Prostate gland (tissue), 2 donors: ENCODE measurements around the gene MAML3. TPM values are rescaled to one million over a fixed set of nuclear protein-coding genes. Genes with fewer than 3 reads are reported as not detected.

Experiments
- DNase-seq: peaks from one replicate; pipeline ENCODE4 v3.0.0-alpha.2; 2019; ENCODE audit warnings: low spot score
- H3K27ac ChIP-seq, 2 donors: fragments of 200-600 bp; sonication (generic); 2 replicates each; pipeline ENCODE4 v1.5.1; 2017 to 2019
- H3K27me3 ChIP-seq: fragments of 200-600 bp; sonication (generic); replicated peaks from 2 replicates; pipeline ENCODE4 v1.5.1; 2019; ENCODE audit not compliant: insufficient read depth
- H3K36me3 ChIP-seq, 2 donors: fragments of 200-600 bp; sonication (generic); 1 replicate in 1 of 2; 2 replicates in 1 of 2; pipeline versions ENCODE4 v1.5.1 to v1.8.1; 2017 to 2019
- H3K4me1 ChIP-seq: fragments of 200-600 bp; sonication (generic); replicated peaks from 2 replicates; pipeline ENCODE4 v1.5.1; 2019
- H3K4me3 ChIP-seq, 2 donors: fragments of 200-600 bp; sonication (generic); 2 replicates each; pipeline ENCODE4 v1.5.1; 2017 to 2019
- H3K9me3 ChIP-seq: fragments of 200-600 bp; sonication (generic); 2 replicates; pipeline ENCODE4 v1.5.1; 2017
- CTCF ChIP-seq, 4 experiments: fragments of 200-600 bp in 2 of 4; fragments of 450-650 bp in 2 of 4; sonication (generic) in 2 of 4; IDR thresholded peaks; 1 replicate in 3 of 4; 2 replicates in 1 of 4; pipeline ENCODE4 v1.5.1; 2016 to 2019; ENCODE audit warnings: antibody characterized with exemption in 4 of 4, mild to moderate bottlenecking in 2 of 4, moderate library complexity in 2 of 4
- POLR2A ChIP-seq: fragments of 450-650 bp; IDR thresholded peaks from one replicate; pipeline ENCODE4 v1.6.1; 2016; ENCODE audit warnings: antibody characterized with exemption, mild to moderate bottlenecking
- POLR2AphosphoS5 ChIP-seq: sonication (generic); formaldehyde crosslinking; IDR thresholded peaks from one replicate; pipeline ENCODE4 v1.6.1; 2017; ENCODE audit warnings: antibody characterized with exemption
- WGBS: methylation state at CpG from one replicate; pipeline ENCODE4 v1.1.5; 2018; 5-methylcytosine and 5-hydroxymethylcytosine counted together
- intact Hi-C: fragments of 100-400 bp; cut with DNase I; formaldehyde crosslinking; loops from one replicate; pipeline ENCODE4 v1.14.2; 2022
- total RNA-seq, 2 donors: library from RNA; depleted of rRNA; stranded (reverse); fragments of >200 nt; gene quantifications; one replicate each; pipeline ENCODE4 v1.1.0, GENCODE V29; 2016

Gene MAML3
- total RNA-seq, 2 donors from 2014 or later: 15.0 to 30.6 TPM

- H3K4me1 ChIP-seq: no peaks in the 10 kb centered on the region
- intact Hi-C loops: no loop called here
- H3K9me3 ChIP-seq: no peaks in the 10 kb centered on the region
- 79% methylated on average over 1 of the region's 1 CpG for WGBS
- H3K36me3 ChIP-seq: no peaks in the 10 kb centered on the region
- no peak overlapping the region for H3K4me3 ChIP-seq
- DNase-seq: no peak
- TF ChIP-seq POLR2A: no peak
- TF ChIP-seq CTCF (IDR thresholded peaks at IDR 0.05): no peak
- TF ChIP-seq POLR2AphosphoS5: no peak
- H3K27ac ChIP-seq: no peak overlapping the region
- H3K27me3 ChIP-seq: no peaks in the 10 kb centered on the region
Measured at GRCh38 chr4:139686130-139686529, 467.9 kb downstream of the MAML3 start.

- no peaks in the 10 kb centered on the region for H3K9me3 ChIP-seq
- TF ChIP-seq POLR2AphosphoS5 (no peak), POLR2A (no peak), CTCF (IDR thresholded peaks at IDR 0.05) (no peak)
- no peaks in the 10 kb centered on the region for H3K27me3 ChIP-seq
- DNase-seq: no peak
- no peak overlapping the region for H3K27ac ChIP-seq
- no peaks in the 10 kb centered on the region for H3K36me3 ChIP-seq
- 91% methylated on average over 5 of the region's 5 CpGs for WGBS
- intact Hi-C loops: no loop called here
- no peaks in the 10 kb centered on the region for H3K4me1 ChIP-seq
- H3K4me3 ChIP-seq: no peak overlapping the region
Measured at GRCh38 chr4:139685180-139685579, 468.8 kb downstream of the MAML3 start.

GRCh38 chr4:139684351-139684750 lies 469.6 kb downstream of the MAML3 start:
- no peak for DNase-seq
- TF ChIP-seq POLR2A: no peak
- no peak for TF ChIP-seq CTCF (IDR thresholded peaks at IDR 0.05)
- no peak for TF ChIP-seq POLR2AphosphoS5
- no peaks in the 10 kb centered on the region for H3K4me1 ChIP-seq
- no peaks in the 10 kb centered on the region for H3K36me3 ChIP-seq
- H3K27me3 ChIP-seq: no peaks in the 10 kb centered on the region
- intact Hi-C loops: no loop called here
- H3K27ac ChIP-seq: no peak overlapping the region
- no peaks in the 10 kb centered on the region for H3K9me3 ChIP-seq
- WGBS: 89% methylated on average over 1 of the region's 1 CpG
- no peak overlapping the region for H3K4me3 ChIP-seq

GRCh38 chr4:139682741-139683151 lies 471.2 kb downstream of the MAML3 start:
- Histone ChIP-seq H3K27me3 (no peaks in the 10 kb centered on the region), H3K4me1 (no peaks in the 10 kb centered on the region), H3K4me3 (no peak overlapping the region), H3K36me3 (no peaks in the 10 kb centered on the region), H3K27ac (no peak overlapping the region), H3K9me3 (no peaks in the 10 kb centered on the region)
- 55% methylated on average over 6 of the region's 6 CpGs for WGBS
- intact Hi-C loops: no loop called here
- TF ChIP-seq CTCF (IDR thresholded peaks at IDR 0.05) (no peak), POLR2A (no peak), POLR2AphosphoS5 (no peak)
- DNase-seq: no peak

- Histone ChIP-seq H3K9me3 (no peaks in the 10 kb centered on the region), H3K4me3 (no peak overlapping the region), H3K4me1 (no peaks in the 10 kb centered on the region), H3K27ac (no peak overlapping the region), H3K36me3 (no peaks in the 10 kb centered on the region), H3K27me3 (no peaks in the 10 kb centered on the region)
- no peak for DNase-seq
- 92% methylated on average over 2 of the region's 2 CpGs for WGBS
- TF ChIP-seq CTCF (IDR thresholded peaks at IDR 0.05) (no peak), POLR2AphosphoS5 (no peak), POLR2A (no peak)
- intact Hi-C loops: no loop called here
Measured at GRCh38 chr4:139682309-139682708, 471.7 kb downstream of the MAML3 start.
